ENCODE results near the gene RBPMS2.
"Not testable (repeated sequence)": the region's sequence is repeated elsewhere in the genome, so short reads cannot be mapped to it uniquely, and the experiment has no call there.

Gene RBPMS2

DNA sequence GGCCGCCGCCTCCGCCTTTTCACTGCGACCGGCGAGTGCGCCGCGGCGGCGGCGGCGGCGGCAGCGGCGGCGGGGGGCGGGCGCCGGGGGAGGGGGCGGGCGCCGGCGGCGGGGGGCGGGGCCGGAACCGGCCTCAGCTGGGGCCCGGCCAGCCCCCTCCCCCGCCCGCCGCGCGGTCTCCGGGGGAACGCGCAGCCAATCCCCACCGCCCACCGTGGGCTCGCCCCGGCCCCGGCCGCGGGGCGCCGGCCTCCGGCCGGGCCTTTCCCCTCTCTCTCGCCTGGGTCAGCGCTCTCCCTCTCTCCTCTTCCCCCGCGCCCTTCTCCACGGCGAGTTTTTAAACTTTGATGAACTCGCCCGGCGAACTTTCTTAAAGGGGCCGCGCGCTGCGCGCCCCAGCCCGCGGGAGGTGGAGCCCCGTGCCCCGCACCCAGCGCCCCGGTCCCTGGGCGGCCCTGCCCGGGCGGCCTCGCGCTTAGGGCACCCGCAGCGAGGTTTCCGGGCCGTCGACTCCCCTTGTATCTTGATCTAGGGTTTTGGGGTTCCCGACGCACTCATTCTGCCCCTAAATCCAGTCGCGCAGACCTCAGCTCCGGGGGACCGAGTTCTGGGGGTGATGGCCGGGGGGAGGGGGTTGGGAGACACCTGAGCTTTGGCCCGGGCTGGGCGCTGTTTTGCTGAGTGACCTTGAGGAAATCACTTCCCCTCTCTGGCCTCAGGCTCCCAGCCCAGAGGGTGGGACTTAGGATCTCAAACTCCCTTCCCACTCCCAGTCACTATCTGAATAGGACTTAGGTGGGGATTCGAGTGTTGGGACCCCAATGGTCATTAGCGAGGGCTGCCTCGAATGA lies at the start of gene RBPMS2:
Gene RBPMS2, minus strand, starts transcription at position 39 of the 851 bp plus-strand sequence. CDS start 270 bp downstream, outside the sequence.
- FAIRE-seq (no peak), DNase-seq (ENCODE audit: insufficient read length, low spot score) (peak; percentile 48)

GRCh38 chr15:64824929-64825430 lies 49.6 kb upstream of the RBPMS2 start:
- FAIRE-seq = no peak
- no peak for DNase-seq (ENCODE audit: insufficient read length, low spot score)

DNA sequence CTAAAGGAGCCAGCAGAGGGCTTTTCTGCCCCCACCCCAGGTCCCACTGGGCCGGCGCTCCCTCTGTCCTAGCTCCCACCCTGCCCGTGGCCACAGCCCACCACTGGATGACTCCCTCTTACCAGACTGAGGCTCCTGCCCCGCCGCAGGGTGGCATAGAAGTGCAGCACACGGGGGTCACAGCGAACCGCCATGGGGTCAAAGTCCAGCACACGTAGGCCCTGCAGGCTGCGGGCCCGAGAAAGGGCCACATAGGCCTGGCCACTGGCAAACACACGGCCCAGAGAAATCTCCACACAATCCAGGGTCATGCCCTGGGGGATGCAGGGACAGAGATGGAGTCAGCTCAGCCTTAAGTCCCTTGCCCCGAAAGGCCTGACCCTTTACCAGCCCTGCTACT lies 41.1 kb upstream of the RBPMS2 start:
- no peak for FAIRE-seq
- no peak for DNase-seq (ENCODE audit: insufficient read length, low spot score)

GRCh38 chr15:64814965-64815364 lies 39.6 kb upstream of the RBPMS2 start:
- DNase-seq (ENCODE audit: insufficient read length, low spot score); FAIRE-seq: not testable (repeated sequence)

DNA sequence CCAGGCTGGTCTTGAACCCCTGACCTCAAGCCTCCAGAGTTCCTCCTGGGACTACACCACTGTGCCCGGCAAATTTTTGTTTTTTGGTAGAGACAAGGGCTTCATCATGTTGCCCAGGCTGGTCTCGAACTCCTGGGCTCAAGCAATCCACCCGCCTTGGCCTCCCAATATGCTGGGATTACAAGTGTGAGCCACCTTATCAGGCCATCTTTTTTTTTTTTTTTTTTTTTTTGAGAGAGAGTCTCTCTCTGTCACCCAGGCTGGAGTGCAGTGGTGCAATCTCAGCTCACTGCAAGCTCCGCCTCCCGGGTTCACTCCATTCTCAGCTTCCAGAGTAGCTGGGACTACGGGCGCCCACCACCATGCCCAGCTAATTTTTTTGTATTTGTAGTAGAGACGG lies 38.9 kb upstream of the RBPMS2 start:
- FAIRE-seq; DNase-seq (ENCODE audit: insufficient read length, low spot score): not testable (repeated sequence)

- FAIRE-seq (no peak), DNase-seq (ENCODE audit: insufficient read length, low spot score) (peak; percentile 19)
Observed at GRCh38 chr15:64813075-64813474, 37.7 kb upstream of the RBPMS2 start.

DNA sequence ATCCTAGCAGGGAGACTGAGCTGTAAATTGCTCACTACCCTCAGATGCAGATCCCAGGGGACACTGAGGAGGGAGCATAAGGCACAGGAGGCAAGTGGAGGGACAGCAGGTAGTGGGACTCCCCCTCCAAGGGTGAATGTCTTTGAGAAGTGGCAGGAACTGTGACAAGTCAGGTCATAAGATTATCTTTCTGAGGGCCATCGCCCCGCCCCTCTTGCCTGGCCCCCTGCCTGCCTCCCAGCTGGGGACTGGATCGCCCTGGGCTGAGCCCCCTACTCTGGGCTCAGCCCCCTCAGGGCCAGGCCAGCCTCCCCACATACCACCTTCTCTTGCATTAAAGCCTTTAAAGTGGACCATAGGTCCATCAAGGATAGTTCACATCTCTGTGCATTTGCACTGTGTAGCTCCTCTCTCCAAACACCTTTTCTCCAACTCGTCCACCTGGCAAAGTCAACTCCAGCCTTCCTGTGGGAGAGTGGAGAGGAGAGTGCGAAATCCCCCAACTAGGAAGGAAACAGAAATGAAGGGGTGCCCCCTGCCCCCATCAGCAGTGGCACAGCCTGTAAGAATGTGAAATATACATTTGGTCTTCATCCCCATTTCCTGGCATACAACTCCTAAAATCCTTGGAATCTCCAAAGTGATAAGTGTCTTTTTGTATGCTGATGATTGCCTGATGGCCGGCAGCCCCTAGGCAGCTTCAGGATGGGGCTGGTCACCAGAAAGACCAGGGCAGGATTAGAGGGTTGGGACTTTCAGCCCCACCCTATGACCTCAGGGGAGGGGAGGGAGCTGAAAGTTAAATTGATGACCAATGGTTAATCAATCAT lies 35.3 kb upstream of the RBPMS2 start:
- no peak for DNase-seq (ENCODE audit: insufficient read length, low spot score)
- FAIRE-seq = no peak

DNA sequence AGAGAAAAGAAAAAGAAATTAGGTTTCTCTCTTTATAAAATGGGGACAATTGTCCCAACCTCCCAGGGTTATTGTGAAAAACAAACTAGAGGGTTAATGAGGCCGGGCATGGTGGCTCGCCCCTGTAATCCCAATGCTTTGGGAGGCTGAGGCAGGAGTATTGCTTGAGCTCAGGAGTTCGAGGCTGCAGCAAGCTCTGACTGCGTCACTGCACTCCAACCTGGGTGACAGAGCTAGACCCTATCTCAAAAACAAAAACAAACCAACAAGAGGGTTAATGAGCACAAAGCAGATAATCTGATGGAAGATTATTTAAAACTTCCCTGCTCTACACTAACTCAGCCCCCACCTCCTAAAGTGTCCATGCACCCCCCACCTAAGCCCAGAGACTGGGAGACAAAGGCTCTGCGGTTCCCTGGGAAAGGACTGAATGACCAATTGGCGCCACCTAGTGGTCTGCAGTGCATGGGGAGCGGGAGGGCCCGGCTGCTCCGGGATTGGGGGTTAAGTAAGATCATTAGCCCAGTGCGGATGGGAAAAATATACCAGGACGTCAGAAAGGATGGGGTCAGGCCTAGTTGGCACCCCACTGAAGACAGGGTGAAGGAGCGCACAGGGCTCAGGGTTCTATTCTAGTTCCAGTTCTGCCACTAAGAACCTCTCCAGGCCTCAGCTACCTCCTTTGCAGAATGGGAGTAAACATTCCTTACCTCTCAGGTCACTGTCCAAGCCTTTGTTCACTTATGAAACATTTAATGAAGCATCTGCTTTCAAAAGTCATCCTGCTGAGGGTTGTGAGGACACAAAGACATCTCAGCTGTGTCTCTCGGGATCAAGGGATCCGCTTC lies 34.5 kb upstream of the RBPMS2 start:
- DNase-seq (ENCODE audit: insufficient read length, low spot score) (peak; percentile 88), FAIRE-seq (peak; percentile 42)

DNA sequence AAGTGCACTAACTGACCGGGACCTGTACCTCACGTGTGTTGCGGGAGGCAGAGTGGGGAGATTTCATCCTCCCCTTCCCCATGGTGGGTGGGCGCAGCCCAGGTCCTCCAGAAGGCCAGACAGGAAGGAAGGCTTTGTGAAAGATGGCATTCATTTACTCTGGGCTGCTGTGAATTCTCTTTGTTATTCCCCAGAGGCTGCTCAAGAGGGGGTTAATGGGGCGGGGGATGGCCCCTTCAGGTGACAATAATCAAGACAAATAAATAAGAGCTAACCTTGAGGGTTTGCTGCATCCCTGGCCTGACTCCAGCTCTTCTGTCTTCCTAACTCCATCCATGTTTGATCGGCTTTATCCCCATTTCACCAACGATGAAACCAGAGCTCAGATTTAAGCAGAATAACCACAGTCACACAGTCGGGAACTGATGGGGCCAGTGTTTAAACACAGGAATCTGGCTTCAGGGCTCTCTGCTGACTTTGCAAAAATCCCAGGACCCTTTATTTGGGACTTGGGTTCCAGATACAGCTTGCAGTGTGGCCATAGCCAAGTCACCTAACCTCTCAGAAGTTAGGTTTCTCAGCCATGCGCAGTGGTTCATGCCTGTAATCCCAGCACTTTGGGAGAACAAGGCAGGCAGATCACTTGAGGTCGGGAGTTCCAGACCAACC lies 33.5 kb upstream of the RBPMS2 start:
- FAIRE-seq (no peak), DNase-seq (ENCODE audit: insufficient read length, low spot score) (no peak)

GRCh38 chr15:64807751-64808222 lies 32.4 kb upstream of the RBPMS2 start:
- no peak for DNase-seq (ENCODE audit: insufficient read length, low spot score)
- FAIRE-seq = no peak

DNA sequence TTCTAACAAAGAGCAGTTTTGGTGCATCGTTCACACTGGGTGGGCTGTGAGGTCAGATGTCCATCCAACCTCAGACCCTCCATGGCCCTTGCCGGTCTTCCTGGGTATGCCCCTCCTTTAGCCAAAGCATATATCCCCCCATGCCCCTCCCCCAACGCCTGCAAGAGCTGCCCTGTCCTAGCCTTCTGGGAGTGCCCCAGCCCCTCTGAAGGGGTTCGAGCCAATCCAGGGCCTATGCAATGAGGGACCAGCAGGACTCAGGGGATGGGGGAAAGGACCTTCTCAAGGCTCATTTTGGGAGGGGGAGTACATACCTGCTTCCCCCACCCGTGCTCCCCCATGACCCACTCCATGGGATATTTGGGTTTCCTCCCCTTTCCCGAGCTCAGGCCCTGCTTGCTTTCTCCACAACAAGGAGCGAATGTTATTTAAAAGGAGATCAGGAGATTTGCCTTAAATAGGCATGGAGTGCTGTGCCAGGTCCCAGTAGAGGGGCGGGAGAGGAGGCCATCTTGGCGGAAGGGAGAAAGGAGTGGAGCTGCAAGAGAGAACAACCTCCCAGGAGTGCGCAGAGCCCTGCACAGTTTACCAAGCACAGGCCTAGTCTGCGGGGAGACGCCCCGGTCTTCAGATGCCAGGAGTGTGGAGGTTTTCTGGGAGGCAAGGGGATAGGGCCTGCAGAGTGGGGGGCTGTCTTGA lies 31.8 kb upstream of the RBPMS2 start:
- FAIRE-seq = no peak
- DNase-seq (ENCODE audit: insufficient read length, low spot score) = no peak

GRCh38 chr15:64806509-64806908 lies 31.1 kb upstream of the RBPMS2 start:
- no peak for FAIRE-seq
- DNase-seq (ENCODE audit: insufficient read length, low spot score) = no peak

- DNase-seq (ENCODE audit: insufficient read length, low spot score) = no peak
- no peak for FAIRE-seq
Observed at GRCh38 chr15:64804619-64805018, 29.2 kb upstream of the RBPMS2 start.

DNA sequence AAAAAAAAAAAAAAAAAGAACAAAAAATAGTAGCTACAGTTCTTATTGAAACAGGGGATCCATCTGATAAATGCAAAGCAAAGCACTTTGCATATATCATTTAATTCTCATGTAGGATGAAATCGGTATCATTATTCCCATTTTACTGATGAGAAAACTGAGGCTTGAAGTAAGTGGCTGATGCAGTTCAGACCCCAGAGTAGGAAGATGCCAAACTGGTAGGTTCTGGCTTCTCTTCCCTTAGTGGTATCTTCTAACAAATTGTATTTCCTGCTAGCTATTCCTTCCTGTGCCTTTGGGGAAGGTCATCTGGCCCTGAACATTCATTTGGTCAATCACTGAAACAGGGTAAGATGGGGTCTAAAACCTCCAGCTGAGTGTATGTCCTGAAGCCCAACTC lies 28.1 kb upstream of the RBPMS2 start:
- DNase-seq (ENCODE audit: insufficient read length, low spot score) (no peak), FAIRE-seq (peak; percentile 13)

- no peak for DNase-seq (ENCODE audit: insufficient read length, low spot score)
- no peak for FAIRE-seq
Observed at GRCh38 chr15:64800476-64800875, 25.1 kb upstream of the RBPMS2 start.

GRCh38 chr15:64798905-64799304 lies 23.5 kb upstream of the RBPMS2 start:
- not testable (repeated sequence) for DNase-seq (ENCODE audit: insufficient read length, low spot score); FAIRE-seq

DNA sequence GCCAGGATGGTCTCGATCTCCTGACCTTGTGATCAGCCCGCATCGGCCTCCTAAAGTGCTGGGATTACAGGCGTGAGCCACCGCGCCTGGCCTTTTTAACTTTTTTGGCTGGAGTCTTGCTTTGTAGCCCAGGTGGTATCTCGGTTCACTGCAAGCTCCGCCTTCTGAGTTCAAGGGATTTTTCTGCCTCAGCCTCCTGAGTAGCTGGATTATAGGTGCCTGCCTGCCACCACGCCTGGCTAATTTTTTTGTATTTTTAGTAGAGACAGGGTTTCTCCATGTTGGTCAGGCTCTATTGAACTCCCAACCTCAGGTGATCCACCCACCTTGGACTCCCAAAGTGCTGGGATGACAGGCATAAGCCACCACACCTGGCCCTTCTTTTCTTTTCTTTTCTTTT lies 20.5 kb upstream of the RBPMS2 start:
- FAIRE-seq; DNase-seq (ENCODE audit: insufficient read length, low spot score): not testable (repeated sequence)

- FAIRE-seq = not testable (repeated sequence)
Observed at GRCh38 chr15:64795299-64795698, 19.9 kb upstream of the RBPMS2 start.

DNA sequence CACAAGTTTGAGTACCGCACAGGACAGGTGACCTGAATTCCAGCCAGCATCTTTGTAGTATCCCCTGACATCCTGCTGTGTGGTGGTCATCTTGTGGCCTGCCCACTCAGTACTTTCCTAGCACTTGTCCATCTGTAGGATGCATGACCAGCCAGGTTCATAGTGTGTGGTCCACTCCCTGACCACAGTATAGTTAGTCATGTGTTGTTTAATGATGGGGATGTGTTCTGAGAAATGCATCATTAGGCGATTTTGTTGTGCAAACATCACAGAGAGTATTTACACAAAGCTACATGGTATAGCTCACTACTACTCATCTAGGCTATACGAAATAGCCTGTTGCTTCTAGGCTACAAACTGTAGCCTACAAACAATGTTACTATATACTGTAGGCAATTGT lies 16.9 kb upstream of the RBPMS2 start:
- no peak for FAIRE-seq
- no peak for DNase-seq (ENCODE audit: insufficient read length, low spot score)

More at GRCh38 chr15:64795299-64795698, 19.9 kb upstream of the RBPMS2 start:
- not testable (repeated sequence) for DNase-seq (ENCODE audit: insufficient read length, low spot score)

Data from HTR-8/SVneo (cell line).